ENCODE measurements around the gene ATP12A.

The ATP12A gene

DNA sequence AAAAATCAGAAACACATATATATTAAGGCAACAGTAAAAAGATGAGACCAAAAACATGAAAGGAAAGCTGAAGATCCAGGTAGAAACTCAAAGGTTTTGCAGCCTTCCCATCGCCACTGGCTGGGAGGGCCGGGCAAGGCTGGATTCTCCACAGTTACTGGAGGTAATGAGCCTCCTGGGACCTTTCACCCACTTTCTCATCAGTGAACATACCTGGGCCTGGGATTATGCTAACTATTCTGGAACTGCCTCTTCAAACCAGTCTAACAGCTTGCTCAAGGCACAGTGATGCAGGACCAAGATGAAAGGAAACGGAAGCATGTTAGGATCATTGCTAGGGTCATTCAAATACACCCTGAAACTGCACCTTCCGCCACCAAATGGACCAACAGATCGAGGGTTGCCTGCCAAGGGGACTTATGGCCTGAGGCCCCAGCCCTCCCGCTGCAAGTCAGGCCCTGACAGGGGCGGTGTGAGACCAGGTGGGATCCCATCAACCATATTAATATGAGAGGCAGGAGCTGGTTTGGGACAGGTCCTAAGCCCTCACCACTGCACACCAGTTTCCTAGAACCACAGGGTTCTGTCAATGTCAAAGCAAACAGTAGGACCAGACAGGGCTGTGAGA, 28.4 kb upstream of the ATP12A start:
- no peak for TF ChIP-seq CTCF (conservative IDR thresholded peaks at IDR 0.05; ENCODE audit: low read depth, low read length)
- no peak overlapping the region for H3K4me3 ChIP-seq (ENCODE audit: low read length)
- DNase-seq (ENCODE audit: low read depth), result no peak

DNA sequence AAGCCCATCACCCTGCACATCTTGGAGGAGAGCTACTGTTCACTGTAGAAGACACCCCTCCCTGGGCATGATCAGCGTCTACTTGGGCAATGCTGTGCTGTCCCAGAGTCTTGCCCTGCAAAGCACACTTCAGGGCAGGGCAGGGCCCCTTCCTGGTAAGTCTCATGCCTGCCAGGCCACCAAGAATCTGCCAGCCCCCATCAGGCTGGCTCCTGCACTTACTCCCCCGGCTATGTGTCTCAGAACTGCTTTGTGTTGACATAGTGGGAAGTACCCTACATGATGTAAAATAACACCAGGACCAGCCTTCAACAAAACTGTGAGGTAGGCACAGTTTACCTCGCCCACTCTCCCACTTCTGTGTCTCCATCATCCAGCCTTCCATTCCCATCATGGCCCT, 27.8 kb upstream of the ATP12A start:
- TF ChIP-seq CTCF (conservative IDR thresholded peaks at IDR 0.05; ENCODE audit: low read depth, low read length), result no peak
- no peak for DNase-seq (ENCODE audit: low read depth)
- no peak overlapping the region for H3K4me3 ChIP-seq (ENCODE audit: low read length)

- no peak for TF ChIP-seq CTCF (conservative IDR thresholded peaks at IDR 0.05; ENCODE audit: low read depth, low read length)
- no peak overlapping the region for H3K4me3 ChIP-seq (ENCODE audit: low read length)
- DNase-seq (ENCODE audit: low read depth), result no peak
Observed at GRCh38 chr13:24654741-24655140, 25.5 kb upstream of the ATP12A start.

DNA sequence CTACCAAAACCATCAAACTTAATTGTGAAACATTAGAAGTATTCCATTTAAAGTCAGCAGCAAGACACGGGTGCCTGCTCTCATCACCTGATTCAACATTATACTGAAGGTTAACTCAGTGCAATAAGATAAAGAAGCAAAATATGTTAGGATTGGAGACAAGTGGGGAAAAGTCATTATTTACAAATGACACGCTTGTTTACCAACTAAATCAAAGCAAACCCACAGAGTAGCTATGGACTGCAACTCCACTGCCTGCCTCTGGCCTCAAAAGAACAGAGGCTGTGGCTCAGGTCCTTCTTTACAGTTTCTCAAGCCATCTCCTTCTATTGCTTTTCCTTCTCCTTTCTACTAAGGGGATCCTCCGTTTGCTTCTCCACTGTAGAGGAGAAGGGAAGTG, 21.0 kb upstream of the ATP12A start:
- no peak for DNase-seq (ENCODE audit: low read depth)
- no peak for TF ChIP-seq CTCF (conservative IDR thresholded peaks at IDR 0.05; ENCODE audit: low read depth, low read length)
- H3K4me3 ChIP-seq (ENCODE audit: low read length), result no peak overlapping the region

GRCh38 chr13:24660023-24660741, 20.0 kb upstream of the ATP12A start:
- TF ChIP-seq CTCF (conservative IDR thresholded peaks at IDR 0.05; ENCODE audit: low read depth, low read length), result no peak
- no peak for DNase-seq (ENCODE audit: low read depth)
- no peak overlapping the region for H3K4me3 ChIP-seq (ENCODE audit: low read length)

DNA sequence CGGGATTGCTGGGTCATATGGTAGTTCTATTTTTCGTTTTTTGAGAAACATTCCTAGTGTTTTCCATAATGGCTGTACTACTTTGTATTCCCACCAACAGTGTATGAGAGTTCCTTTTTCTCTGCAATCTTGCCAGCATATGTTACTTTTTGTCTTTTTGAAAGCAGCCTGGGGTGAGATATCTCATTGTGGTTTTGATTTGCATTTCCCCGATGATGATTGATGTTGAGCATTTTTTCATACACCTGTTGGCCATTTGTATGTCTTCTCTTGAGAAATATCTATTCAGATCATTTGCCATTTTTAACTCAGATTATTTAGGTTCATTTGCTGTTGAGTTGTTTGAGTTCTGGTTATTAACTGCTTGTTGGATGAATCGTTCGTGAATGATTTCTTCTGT, 18.5 kb upstream of the ATP12A start:
- H3K4me3 ChIP-seq (ENCODE audit: low read length), result no peak overlapping the region
- TF ChIP-seq CTCF (conservative IDR thresholded peaks at IDR 0.05; ENCODE audit: low read depth, low read length), result no peak

More for the DNA sequence above, 18.5 kb upstream of the ATP12A start:
- DNase-seq (ENCODE audit: low read depth), result no peak

Measured in retinal pigment epithelial cell (primary cell).